Heart left ventricle (tissue), 13 donors: ENCODE data around the gene ZNF627.

Experiments used
- CTCF ChIP-seq, 12 donors: fragments of 200-600 bp; sonication (generic) in 4 of 12; IDR thresholded peaks; one replicate each; pipeline versions ENCODE4 v1.5.0 to v1.8.0; 2018 to 2022; ENCODE audit warnings: antibody characterized with exemption in 12 of 12, mild to moderate bottlenecking in 5 of 12
- POLR2A ChIP-seq, 2 donors: fragments of 450-650 bp; IDR thresholded peaks; one replicate each; pipeline ENCODE4 v1.6.1; 2017; ENCODE audit warnings: antibody characterized with exemption in 2 of 2, mild to moderate bottlenecking in 2 of 2, moderate library complexity in 2 of 2
- donor health status: ischemic (EF 13 %, LVEDD 7.1; RV severe dilation, severe dysfunction).
- donor health status: DM: no; HTN: yes; CAD: no.
- donor health status: DM: no; HTN: no; CAD: no.
- donor health status: ischemic (EF 25% LVEDD 6.9; RV normal size, moderate dysfunction).
- donor health status: ischemic (EF 25% LVEDD 5.7; RV mildly dilated, moderate dysfunction).
- donor health status: ischemic (EF 35%, LVEDD 5.7; RV mildly dilated, moderate dysfunction).
- donor health status: nonischemic (EF 11% LVEDD 7.7; RV severe dilation, severe dysfunction).
- donor health status: DM: yes; HTN: yes; CAD: no.
- donor health status: PGD.
- donor health status: ischemic (EF 29% LVEDD 5.4; RV normal size, mild dysfunction).
- donor health status: nonischemic (EF 23%, LVEDD 6.1; RV moderate dilation, normal function).

GRCh38 chr19:11550265-11550664, 47.0 kb upstream of the ZNF627 start:
- no peak for TF ChIP-seq CTCF (IDR thresholded peaks at IDR 0.05)
- no peak for TF ChIP-seq POLR2A (IDR thresholded peaks at IDR 0.05)
